T-helper 9 cell (primary cell): ENCODE data around the gene PAMR1.
"Not testable (repeated sequence)": the region's sequence is repeated elsewhere in the genome, so short reads cannot be mapped to it uniquely, and the experiment has no call there.

ENCODE experiments used
- DNase-seq: peaks from one replicate; pipeline ENCODE4 v3.0.0-alpha.2; 2020

Gene PAMR1

GRCh38 chr11:35541621-35542375 lies 16.4 kb upstream of the PAMR1 start:
- DNase-seq: no peak

- no peak for DNase-seq
Observed at GRCh38 chr11:35540526-35540925, 15.1 kb upstream of the PAMR1 start.

- DNase-seq: no peak
Observed at GRCh38 chr11:35539781-35540281, 14.4 kb upstream of the PAMR1 start.

- no peak for DNase-seq
Observed at GRCh38 chr11:35539256-35539655, 13.8 kb upstream of the PAMR1 start.

GRCh38 chr11:35536470-35536869 lies 11.1 kb upstream of the PAMR1 start:
- DNase-seq: no peak

GRCh38 chr11:35531246-35531645 lies 5.8 kb upstream of the PAMR1 start:
- no peak for DNase-seq

GRCh38 chr11:35529971-35530495 lies 4.6 kb upstream of the PAMR1 start:
- DNase-seq: no peak

GRCh38 chr11:35526370-35526792 lies 965 bp upstream of the PAMR1 start:
- no peak for DNase-seq

- DNase-seq: no peak
Observed at GRCh38 chr11:35524780-35525179, 636 bp downstream of the PAMR1 start.

GRCh38 chr11:35523861-35524260 lies 1.6 kb downstream of the PAMR1 start:
- DNase-seq: no peak

GRCh38 chr11:35523331-35523768 lies 2.1 kb downstream of the PAMR1 start:
- DNase-seq: no peak

GRCh38 chr11:35522091-35522490 lies 3.3 kb downstream of the PAMR1 start:
- DNase-seq: not testable (repeated sequence)

- no peak for DNase-seq
Observed at GRCh38 chr11:35520376-35520775, 5.0 kb downstream of the PAMR1 start.

GRCh38 chr11:35518766-35519165 lies 6.7 kb downstream of the PAMR1 start:
- DNase-seq: no peak

- no peak for DNase-seq
Observed at GRCh38 chr11:35517481-35517880, 7.9 kb downstream of the PAMR1 start.

- DNase-seq: no peak
Observed at GRCh38 chr11:35516403-35516802, 9.0 kb downstream of the PAMR1 start.

- no peak for DNase-seq
Observed at GRCh38 chr11:35515224-35515623, 10.2 kb downstream of the PAMR1 start.

- no peak for DNase-seq
Observed at GRCh38 chr11:35514481-35514880, 10.9 kb downstream of the PAMR1 start.

GRCh38 chr11:35511666-35512065 lies 13.8 kb downstream of the PAMR1 start:
- no peak for DNase-seq

GRCh38 chr11:35507688-35508087 lies 17.7 kb downstream of the PAMR1 start:
- DNase-seq: no peak

- no peak for DNase-seq
Observed at GRCh38 chr11:35501776-35502175, 23.6 kb downstream of the PAMR1 start.

GRCh38 chr11:35500744-35501143 lies 24.7 kb downstream of the PAMR1 start:
- no peak for DNase-seq

- DNase-seq: no peak
Observed at GRCh38 chr11:35496416-35496815, 29.0 kb downstream of the PAMR1 start.

GRCh38 chr11:35494957-35495490 lies 30.4 kb downstream of the PAMR1 start:
- DNase-seq: no peak
